GM12878 (cell line): Measurements from ENCODE around the gene DHX34.

Source experiments
- EP300 ChIP-seq, 2 experiments: fragments of 150-350 bp in 1 of 2; IDR thresholded peaks; 2 replicates each; pipeline ENCODE4 v1.6.1; 2011 to 2012; ENCODE audit warnings: low read depth in 2 of 2, low read length in 2 of 2, borderline replicate concordance in 1 of 2, improper control_type of control experiment in 1 of 2, inconsistent platforms in 1 of 2; ENCODE audit not compliant: control insufficient read depth in 1 of 2
- EZH2 ChIP-seq: IDR thresholded peaks from 2 replicates; pipeline ENCODE4 v1.6.1; 2012; ENCODE audit warnings: low read depth, mild to moderate bottlenecking, control low read depth, inconsistent platforms, low read length, borderline replicate concordance; ENCODE audit not compliant: control insufficient read depth
- JUNB ChIP-seq: IDR thresholded peaks from 2 replicates; pipeline ENCODE4 v1.6.1; 2016; ENCODE audit warnings: antibody characterized with exemption, mild to moderate bottlenecking
- MAX ChIP-seq: IDR thresholded peaks from 2 replicates; pipeline ENCODE4 v1.6.1; 2012; ENCODE audit warnings: low read depth, low read length, improper control_type of control experiment
- REST ChIP-seq: IDR thresholded peaks from 2 replicates; pipeline ENCODE4 v1.6.1; 2012; ENCODE audit warnings: mild to moderate bottlenecking, low read depth, low read length
- SUZ12 ChIP-seq: fragments of 200-600 bp; sonication (generic); IDR thresholded peaks from one replicate; pipeline ENCODE4 v1.6.1; 2018; ENCODE audit warnings: antibody characterized with exemption, mild to moderate bottlenecking; ENCODE audit not compliant: unreplicated experiment
- TAF1 ChIP-seq: IDR thresholded peaks from 2 replicates; pipeline ENCODE4 v1.6.1; 2011; ENCODE audit warnings: mild to moderate bottlenecking, low read depth, low read length, borderline replicate concordance
- TF ChIP-seq, protein P1 (sequence below), 3 experiments: IDR thresholded peaks in 2 of 3; conservative IDR thresholded peaks in 1 of 3; 2 replicates each; pipeline ENCODE4 v1.5.1; 2011; ENCODE audit warnings: low read depth in 3 of 3, low read length in 3 of 3, mild to moderate bottlenecking in 3 of 3, control low read depth in 2 of 3, moderate library complexity in 2 of 3, inconsistent platforms in 1 of 3, mixed read lengths in 1 of 3; ENCODE audit not compliant: control insufficient read depth in 2 of 3, insufficient read depth in 1 of 3; ENCODE audit errors: extremely low read depth in 1 of 3
- TF ChIP-seq, protein P2 (sequence below): IDR thresholded peaks from 2 replicates; pipeline ENCODE4 v1.6.1; 2012; ENCODE audit warnings: low read length, inconsistent platforms

- TF ChIP-seq, protein P1, sequence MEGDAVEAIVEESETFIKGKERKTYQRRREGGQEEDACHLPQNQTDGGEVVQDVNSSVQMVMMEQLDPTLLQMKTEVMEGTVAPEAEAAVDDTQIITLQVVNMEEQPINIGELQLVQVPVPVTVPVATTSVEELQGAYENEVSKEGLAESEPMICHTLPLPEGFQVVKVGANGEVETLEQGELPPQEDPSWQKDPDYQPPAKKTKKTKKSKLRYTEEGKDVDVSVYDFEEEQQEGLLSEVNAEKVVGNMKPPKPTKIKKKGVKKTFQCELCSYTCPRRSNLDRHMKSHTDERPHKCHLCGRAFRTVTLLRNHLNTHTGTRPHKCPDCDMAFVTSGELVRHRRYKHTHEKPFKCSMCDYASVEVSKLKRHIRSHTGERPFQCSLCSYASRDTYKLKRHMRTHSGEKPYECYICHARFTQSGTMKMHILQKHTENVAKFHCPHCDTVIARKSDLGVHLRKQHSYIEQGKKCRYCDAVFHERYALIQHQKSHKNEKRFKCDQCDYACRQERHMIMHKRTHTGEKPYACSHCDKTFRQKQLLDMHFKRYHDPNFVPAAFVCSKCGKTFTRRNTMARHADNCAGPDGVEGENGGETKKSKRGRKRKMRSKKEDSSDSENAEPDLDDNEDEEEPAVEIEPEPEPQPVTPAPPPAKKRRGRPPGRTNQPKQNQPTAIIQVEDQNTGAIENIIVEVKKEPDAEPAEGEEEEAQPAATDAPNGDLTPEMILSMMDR (IDR thresholded peaks at IDR 0.05 in 2 of 3, conservative IDR thresholded peaks at IDR 0.05 in 1 of 3; ENCODE audit: control insufficient read depth in 2 of 3, extremely low read depth in 1 of 3, insufficient read depth in 1 of 3, low read depth in 3 of 3, low read length in 3 of 3) = peak in 2 of 3 experiments; percentile 21 to 23; a peak in 2 of 6 replicates
- TF ChIP-seq REST = no peak
- TF ChIP-seq, protein P2, sequence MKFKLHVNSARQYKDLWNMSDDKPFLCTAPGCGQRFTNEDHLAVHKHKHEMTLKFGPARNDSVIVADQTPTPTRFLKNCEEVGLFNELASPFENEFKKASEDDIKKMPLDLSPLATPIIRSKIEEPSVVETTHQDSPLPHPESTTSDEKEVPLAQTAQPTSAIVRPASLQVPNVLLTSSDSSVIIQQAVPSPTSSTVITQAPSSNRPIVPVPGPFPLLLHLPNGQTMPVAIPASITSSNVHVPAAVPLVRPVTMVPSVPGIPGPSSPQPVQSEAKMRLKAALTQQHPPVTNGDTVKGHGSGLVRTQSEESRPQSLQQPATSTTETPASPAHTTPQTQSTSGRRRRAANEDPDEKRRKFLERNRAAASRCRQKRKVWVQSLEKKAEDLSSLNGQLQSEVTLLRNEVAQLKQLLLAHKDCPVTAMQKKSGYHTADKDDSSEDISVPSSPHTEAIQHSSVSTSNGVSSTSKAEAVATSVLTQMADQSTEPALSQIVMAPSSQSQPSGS = no peak
- TF ChIP-seq MAX = no peak
- no peak for TF ChIP-seq JUNB
- TF ChIP-seq SUZ12 = no peak
- TF ChIP-seq EZH2 = no peak
- no peak for TF ChIP-seq TAF1
- TF ChIP-seq EP300 (IDR thresholded peaks at IDR 0.05; ENCODE audit: borderline replicate concordance in 1 of 2, control insufficient read depth in 1 of 2, low read depth in 2 of 2, low read length in 2 of 2) = no peak
Observed at GRCh38 chr19:47414469-47414868, 65.4 kb downstream of the DHX34 start.
